Measurements from ENCODE around the gene RNF150. TPM values are rescaled to one million over a fixed set of nuclear protein-coding genes. Genes with fewer than 3 reads are reported as not detected.
"Not testable (repeated sequence)": the region's sequence is repeated elsewhere in the genome, so short reads cannot be mapped to it uniquely, and the experiment has no call there.

Gene RNF150
- total RNA-seq = under 1 TPM; 0.02 to 0.08 TPM

DNA sequence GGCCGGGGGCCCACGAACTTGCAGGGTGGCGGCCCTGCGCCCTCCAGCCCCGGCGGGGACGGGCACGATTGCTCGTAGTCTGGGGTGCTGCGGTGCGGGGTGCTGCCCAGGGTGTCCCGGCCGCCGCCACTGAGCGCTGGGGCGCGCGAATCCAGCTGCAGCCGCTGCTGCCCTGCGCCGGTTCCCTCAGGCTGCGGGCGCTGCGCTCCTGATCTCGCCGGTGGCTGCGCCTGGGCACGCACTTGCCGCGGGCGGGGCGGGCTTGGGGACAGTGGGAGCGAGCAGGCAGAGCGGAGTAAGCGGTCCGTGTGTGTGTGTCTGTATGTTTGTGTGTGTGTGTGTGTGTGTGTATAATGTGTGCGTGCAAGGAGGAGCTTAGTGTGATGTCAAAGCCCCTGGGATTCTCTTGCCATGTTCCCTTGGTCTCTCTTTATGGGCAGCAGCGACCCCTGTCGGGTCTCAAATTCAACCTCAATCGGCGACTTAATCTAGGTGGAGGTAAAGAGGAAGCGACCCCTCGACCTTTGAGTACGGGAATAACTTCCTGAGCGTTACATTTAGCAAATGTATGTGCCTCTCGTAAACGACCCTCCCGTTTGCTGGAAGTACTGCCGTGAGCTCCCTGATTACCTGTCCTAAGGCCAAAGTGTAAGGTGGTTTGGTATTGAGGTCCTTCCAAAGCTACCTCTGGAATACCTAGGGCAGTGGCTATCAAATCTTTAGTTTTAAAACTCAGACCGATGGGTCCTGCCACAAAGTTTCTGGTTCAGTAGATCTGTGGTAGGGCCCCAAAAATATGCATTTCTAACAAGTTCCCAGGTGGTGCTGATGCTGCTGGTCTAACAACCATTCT is at the start of gene RNF150:
Gene RNF150, minus strand, starts transcription at position 324 of the 853 bp plus-strand sequence.
- DNase-seq = peak; percentile 57
- peaks cover 81% of the 10 kb centered on the region for H3K27me3 Mint-ChIP-seq
- H3K9me3 Mint-ChIP-seq = no peaks in the 10 kb centered on the region
- H3K27ac Mint-ChIP-seq = no peak within 1 kb of the TSS
- H3K4me1 Mint-ChIP-seq = peaks cover 9% of the 10 kb centered on the region
- no peaks in the 10 kb centered on the region for H3K36me3 Mint-ChIP-seq
- H3K4me3 Mint-ChIP-seq = peak within 1 kb of the TSS; percentile 83

DNA sequence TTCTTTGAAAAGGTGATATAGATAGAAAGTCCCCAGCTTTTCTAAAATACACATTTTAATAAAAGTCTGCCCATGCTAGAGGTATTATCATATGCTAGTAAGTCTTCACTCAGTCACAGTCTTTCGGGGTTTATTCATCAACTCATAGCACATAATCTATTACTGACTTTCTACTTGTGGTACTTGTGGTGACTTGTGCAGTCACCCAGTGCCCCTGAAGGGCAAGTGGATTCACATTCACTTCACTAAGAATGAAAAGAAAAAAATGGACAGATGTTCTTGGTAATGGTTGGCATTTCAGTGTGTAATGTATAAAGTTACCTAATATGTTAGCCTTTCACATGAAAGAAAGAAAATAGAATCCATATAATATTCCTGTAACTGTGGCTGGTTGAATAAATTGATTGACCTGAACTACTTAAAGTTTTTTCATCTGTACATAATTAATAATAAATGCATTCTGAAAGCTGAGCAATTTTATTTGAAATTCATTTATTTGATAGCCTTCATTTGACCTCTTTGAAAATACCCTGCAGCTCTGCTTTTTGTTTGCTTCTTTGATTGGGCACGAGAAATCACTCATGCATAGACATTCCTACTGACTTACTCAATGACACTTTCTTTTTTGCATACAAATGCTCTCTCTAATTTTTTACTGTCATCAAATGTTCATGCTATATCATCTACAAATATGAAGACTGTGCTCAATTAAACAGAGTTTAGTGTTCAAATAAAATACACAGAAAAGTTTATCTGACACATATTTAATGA is 47.9 kb upstream of the RNF150 start:
- no peaks in the 10 kb centered on the region for H3K4me1 Mint-ChIP-seq
- H3K9me3 Mint-ChIP-seq = no peaks in the 10 kb centered on the region
- no peak overlapping the region for H3K4me3 Mint-ChIP-seq
- H3K27me3 Mint-ChIP-seq = peaks cover 11% of the 10 kb centered on the region
- no peak overlapping the region for H3K27ac Mint-ChIP-seq
- H3K36me3 Mint-ChIP-seq = no peaks in the 10 kb centered on the region
- DNase-seq = no peak

DNA sequence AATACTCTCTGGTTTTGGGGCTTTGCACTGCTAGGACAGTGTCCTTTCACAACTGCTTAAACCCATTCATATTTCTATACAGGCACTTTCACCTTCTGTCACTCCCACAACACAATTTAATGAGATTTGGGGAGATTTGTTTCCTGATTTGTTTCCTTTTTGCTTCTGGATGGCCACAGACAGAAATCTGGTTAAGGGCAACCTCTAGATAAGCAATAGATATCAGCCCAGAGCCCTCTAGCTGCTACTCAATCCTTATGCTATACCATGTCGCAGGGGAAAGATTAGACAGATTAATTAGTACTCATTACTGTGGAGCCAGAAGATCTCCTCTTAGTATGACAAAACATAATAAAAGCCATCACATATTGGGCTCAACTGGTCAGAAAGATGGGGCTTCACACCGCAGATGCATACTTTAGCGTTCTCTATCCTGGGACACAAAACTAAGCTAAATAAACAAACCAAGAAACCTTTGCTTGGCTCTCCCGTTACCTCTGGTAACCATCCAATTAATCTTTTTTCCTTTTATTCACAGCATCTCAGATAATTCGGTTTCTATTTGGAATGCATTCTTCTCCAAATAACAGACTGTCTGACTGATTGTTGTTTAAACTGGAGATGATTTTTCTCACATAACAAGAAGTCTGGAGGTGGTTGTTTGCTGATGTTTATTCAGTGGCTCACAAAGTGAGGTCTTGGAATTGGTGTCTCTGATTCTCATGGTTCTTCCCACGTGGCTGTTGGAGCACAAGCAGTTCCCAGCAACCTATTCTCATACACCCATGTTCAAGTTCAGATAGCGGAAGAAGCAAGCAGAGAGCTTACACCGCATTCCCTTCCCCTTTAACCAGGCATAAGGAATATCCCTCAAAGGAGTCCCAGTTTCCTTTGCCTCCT is 46.5 kb upstream of the RNF150 start:
- Mint-ChIP-seq H3K9me3 (no peaks in the 10 kb centered on the region), H3K27ac (no peak overlapping the region), H3K4me3 (no peak overlapping the region), H3K27me3 (peaks cover 11% of the 10 kb centered on the region), H3K36me3 (no peaks in the 10 kb centered on the region), H3K4me1 (no peaks in the 10 kb centered on the region)
- no peak for DNase-seq

DNA sequence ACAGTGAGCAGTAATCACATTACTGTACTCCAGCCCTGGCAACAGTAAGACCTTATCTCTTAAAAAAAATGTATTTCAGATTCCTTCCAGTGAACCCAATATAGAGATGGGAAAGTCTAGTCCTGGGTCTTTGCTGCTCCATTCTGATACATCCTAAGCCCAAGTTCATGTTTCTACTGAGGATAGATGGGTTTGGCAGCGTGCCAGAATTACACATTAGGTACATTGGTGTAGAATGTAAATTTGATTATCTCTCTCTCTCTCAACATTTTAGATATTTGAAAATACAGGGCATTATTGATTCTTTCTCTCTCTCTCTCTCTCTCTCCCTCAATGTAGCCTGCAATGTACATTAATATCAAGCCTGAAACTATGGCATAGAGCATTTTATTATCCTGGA is 43.9 kb upstream of the RNF150 start:
- H3K27ac Mint-ChIP-seq = no peak overlapping the region
- no peaks in the 10 kb centered on the region for H3K36me3 Mint-ChIP-seq
- no peak overlapping the region for H3K4me3 Mint-ChIP-seq
- DNase-seq = no peak
- H3K27me3 Mint-ChIP-seq = peaks cover 7% of the 10 kb centered on the region
- H3K9me3 Mint-ChIP-seq = no peaks in the 10 kb centered on the region
- H3K4me1 Mint-ChIP-seq = no peaks in the 10 kb centered on the region

DNA sequence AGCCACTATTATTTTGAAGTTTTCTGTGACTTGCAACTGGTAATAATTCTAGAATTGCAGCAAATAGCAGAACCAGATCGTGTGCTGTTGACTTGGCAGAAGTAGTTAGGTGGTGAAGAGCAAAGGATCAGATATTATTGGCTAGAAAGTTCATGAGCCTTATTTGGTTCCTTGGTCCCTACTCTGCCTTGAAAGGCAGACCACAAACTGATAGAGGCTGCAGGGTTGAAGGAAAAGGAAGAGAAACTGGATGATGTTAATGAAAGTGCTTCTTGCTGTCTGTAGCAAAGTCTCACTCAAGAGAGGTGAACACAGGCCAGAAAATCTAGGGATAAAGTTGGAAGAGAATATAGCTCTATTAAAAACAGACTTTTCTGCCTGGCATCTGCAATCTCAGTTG is 41.2 kb upstream of the RNF150 start:
- Mint-ChIP-seq H3K9me3 (no peaks in the 10 kb centered on the region), H3K4me3 (no peak overlapping the region), H3K4me1 (no peaks in the 10 kb centered on the region), H3K27ac (no peak overlapping the region), H3K27me3 (peaks cover 2% of the 10 kb centered on the region), H3K36me3 (no peaks in the 10 kb centered on the region)
- DNase-seq = no peak

DNA sequence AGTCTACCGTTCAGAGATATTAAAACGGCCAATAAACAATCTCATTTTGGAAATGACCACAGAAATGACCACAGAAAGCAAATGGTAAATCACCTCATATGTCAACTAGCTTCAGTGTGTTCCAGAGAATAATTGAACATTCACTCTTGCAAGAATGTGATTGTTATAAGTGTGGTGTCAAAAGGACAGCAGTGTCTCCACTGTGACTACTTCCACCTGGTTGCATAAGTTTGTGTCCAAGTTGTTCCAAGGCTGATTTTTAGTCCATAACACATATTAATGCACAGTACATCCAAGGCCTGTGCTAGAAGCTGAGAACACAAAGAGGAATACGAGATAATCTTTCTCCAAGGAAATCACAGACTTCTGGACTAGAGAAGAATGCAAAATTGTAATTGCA is 37.4 kb upstream of the RNF150 start:
- H3K27me3 Mint-ChIP-seq = peaks cover 2% of the 10 kb centered on the region
- no peak overlapping the region for H3K27ac Mint-ChIP-seq
- peaks cover 3% of the 10 kb centered on the region for H3K9me3 Mint-ChIP-seq
- no peak for DNase-seq
- H3K36me3 Mint-ChIP-seq = no peaks in the 10 kb centered on the region
- no peak overlapping the region for H3K4me3 Mint-ChIP-seq
- H3K4me1 Mint-ChIP-seq = no peaks in the 10 kb centered on the region

DNA sequence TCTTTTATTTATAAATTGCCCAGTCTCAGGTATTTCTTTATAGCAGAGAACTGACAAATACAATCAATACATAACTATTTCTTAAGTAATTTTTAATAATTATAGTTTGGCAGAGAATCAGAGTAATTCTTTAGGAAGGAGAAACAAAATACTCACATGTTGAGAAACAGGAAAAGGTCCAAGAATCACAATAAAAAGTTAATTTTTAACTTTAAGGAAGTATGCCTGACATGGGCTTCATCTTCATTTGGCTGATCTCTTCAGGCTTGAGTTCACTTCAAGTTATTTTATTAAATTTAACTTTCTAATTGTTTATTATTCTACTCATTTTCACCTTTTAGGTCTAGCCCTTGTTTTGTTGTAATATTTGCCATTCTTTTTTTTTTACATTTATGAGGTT is 36.1 kb upstream of the RNF150 start:
- Mint-ChIP-seq H3K9me3 (peaks cover 3% of the 10 kb centered on the region), H3K4me1 (no peaks in the 10 kb centered on the region), H3K27me3 (peaks cover 2% of the 10 kb centered on the region)

DNA sequence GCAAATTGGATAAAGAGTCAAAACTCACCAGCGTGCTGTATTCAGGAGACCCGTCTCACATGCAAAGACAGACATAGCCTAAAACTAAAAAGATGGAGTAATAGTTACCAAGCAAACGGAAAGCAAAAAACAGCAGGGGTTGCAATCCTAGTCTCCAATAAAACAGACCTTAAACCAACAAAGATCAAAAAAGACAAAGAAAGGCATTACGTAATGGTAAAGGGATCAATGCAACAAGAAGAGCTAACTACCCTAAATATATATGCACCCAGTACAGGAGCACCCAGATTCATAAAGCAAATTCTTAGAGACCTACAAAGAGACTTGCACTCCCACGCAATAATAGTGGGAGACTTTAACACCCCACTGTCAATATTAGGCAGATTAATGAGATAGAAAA is 31.7 kb upstream of the RNF150 start:
- H3K4me3 Mint-ChIP-seq, H3K27ac Mint-ChIP-seq, H3K9me3 Mint-ChIP-seq, H3K27me3 Mint-ChIP-seq, DNase-seq, H3K4me1 Mint-ChIP-seq, H3K36me3 Mint-ChIP-seq: not testable (repeated sequence)

More for the DNA sequence above, 36.1 kb upstream of the RNF150 start:
- H3K27ac Mint-ChIP-seq = no peak overlapping the region
- no peaks in the 10 kb centered on the region for H3K36me3 Mint-ChIP-seq
- no peak for DNase-seq
- no peak overlapping the region for H3K4me3 Mint-ChIP-seq

DNA sequence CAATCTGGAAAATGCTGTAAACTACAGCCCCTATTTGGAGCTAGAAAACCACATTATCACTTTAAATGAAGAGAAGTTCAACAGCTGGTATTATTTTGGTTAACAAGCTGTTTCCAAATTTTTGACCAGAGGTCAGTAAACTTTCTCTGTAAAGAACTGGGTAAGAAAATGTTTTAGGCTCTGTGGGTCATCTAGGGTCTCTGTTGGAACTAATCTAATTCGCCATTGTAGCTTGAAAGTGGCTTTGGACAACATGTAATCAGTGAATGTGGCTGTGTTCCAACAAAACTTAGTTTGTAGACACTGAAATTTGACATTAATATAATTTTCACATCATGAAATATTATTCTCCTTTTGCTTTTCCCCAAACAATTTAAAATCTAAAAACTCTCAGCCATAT is 25.8 kb upstream of the RNF150 start:
- no peaks in the 10 kb centered on the region for H3K36me3 Mint-ChIP-seq
- H3K9me3 Mint-ChIP-seq = no peaks in the 10 kb centered on the region
- no peaks in the 10 kb centered on the region for H3K4me1 Mint-ChIP-seq
- H3K4me3 Mint-ChIP-seq = no peak overlapping the region
- no peak overlapping the region for H3K27ac Mint-ChIP-seq
- no peak for DNase-seq
- peaks cover 13% of the 10 kb centered on the region for H3K27me3 Mint-ChIP-seq

DNA sequence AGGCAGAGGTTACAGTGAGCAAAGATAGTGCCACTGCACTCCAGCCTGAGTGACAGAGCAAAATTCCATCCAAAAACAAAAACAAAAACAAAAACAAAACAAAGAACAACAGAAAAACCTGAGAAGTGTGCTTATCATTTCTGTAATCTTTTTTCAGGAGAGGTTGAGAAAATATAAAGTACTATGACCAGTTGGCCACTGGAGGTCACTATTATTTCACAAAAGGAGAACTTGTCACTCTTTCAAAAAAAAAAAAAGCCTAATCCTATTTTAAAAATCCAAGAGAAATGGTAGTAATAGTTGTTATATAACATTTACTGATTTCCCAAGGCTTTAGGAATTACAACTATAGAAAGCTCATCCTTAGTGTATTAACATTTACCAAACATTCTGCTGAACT is 24.9 kb upstream of the RNF150 start:
- Mint-ChIP-seq H3K4me1 (no peaks in the 10 kb centered on the region), H3K36me3 (no peaks in the 10 kb centered on the region), H3K27me3 (peaks cover 14% of the 10 kb centered on the region), H3K9me3 (no peaks in the 10 kb centered on the region), H3K4me3 (no peak overlapping the region), H3K27ac (no peak overlapping the region)
- no peak for DNase-seq

DNA sequence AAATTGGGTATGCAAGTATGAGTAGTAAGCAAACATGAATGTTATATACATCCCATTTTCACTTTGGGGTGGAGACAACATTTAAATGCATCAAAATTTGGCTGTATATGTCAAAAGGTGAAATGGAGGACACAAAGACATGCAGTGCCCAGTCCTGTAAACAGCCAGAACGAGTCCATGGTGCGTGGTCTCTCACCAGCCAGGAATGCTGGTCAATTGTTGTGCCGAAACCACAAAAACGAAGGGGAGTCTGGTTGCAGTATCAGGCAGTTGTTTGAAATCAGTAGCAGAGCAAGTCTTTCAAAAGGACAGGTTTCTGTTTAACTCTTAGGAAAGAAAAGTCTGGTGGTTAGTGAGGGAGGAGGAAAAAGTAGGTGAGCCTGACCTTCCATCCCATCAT is 22.3 kb upstream of the RNF150 start:
- H3K9me3 Mint-ChIP-seq = no peaks in the 10 kb centered on the region
- DNase-seq = no peak
- H3K36me3 Mint-ChIP-seq = no peaks in the 10 kb centered on the region
- H3K27ac Mint-ChIP-seq = no peak overlapping the region
- H3K27me3 Mint-ChIP-seq = peaks cover 13% of the 10 kb centered on the region
- no peaks in the 10 kb centered on the region for H3K4me1 Mint-ChIP-seq
- no peak overlapping the region for H3K4me3 Mint-ChIP-seq

DNA sequence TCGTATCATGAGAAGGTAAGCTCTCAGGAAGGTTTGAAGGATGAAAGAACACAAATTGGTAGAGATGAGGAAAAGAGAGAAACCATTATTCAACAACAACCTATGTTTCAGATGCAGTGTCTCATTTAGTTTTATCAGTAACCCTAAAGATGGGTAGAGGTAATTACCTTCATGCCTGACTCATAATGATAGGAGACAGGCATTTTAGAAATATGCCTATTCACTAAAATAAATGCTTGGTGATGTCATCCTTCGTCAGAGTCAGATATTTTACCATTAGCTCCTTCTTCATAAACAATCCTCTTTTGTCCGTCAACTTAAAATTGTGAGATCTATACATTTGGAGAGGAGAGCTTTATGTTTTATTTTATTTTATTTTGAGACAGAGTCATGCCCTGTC is 21.5 kb upstream of the RNF150 start:
- Mint-ChIP-seq H3K9me3 (no peaks in the 10 kb centered on the region), H3K4me3 (no peak overlapping the region), H3K27ac (no peak overlapping the region), H3K4me1 (no peaks in the 10 kb centered on the region), H3K27me3 (peaks cover 12% of the 10 kb centered on the region), H3K36me3 (no peaks in the 10 kb centered on the region)
- no peak for DNase-seq

DNA sequence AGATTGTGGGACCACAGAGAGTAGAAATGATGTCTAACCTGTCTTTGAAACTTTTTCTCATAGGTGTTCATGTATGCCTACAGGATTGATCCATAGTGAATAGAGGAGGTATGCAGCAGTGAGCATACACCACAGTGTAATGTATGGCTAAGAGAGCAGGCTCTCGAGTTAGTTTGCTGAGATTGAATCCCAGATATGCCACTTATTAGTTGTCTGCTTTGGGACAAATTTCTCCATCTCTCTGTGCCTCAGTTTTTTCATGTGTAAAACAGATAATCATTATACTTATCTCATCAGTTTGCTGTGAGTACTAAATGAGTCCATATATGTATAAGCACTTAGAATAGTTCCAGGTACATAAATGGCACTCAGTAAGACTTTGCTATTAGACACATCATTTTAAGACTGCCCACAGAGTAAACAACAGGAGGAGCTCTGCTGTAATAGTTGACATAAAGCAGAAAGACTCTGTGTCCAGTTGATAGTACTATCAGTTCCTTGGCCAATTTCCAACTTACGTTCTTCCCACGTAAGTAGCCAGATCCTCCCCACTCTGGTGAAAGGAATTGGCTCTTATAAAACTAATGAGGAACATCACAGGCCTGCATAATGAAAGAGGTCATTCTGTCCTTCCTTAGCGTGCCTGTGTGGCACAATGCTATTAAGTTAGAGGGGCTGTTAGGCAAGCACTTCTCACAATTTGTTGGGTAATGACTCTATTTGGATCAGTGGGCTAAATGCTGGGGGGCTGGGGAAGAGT is 20.7 kb upstream of the RNF150 start:
- no peak overlapping the region for H3K27ac Mint-ChIP-seq

DNA sequence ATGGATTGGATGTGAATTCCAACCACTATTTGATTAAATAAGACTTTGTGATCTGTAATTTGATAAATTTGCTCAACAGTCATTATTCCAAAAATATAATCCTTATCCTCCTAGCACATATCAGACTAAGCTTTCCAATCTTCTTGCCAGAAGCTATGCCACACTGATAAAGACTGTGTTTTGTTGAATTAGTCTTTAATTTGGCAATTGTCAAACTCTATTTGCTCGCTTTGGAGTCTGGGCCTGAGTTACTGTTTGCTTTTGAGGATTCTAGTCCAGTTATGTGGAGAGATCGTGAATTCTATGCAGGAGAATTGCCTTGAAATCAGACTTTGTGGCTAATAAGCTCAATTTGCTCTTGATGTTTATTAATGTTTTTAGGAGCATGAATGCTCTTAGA is 10.9 kb upstream of the RNF150 start:
- H3K27me3 Mint-ChIP-seq = peaks cover 4% of the 10 kb centered on the region
- H3K27ac Mint-ChIP-seq = no peak overlapping the region
- DNase-seq = no peak
- H3K4me1 Mint-ChIP-seq = no peaks in the 10 kb centered on the region
- H3K36me3 Mint-ChIP-seq = no peaks in the 10 kb centered on the region
- no peaks in the 10 kb centered on the region for H3K9me3 Mint-ChIP-seq
- H3K4me3 Mint-ChIP-seq = no peak overlapping the region

More for the DNA sequence above, 20.7 kb upstream of the RNF150 start:
- Mint-ChIP-seq H3K36me3 (no peaks in the 10 kb centered on the region), H3K9me3 (no peaks in the 10 kb centered on the region), H3K27me3 (peaks cover 12% of the 10 kb centered on the region), H3K4me1 (no peaks in the 10 kb centered on the region), H3K4me3 (no peak overlapping the region)
- no peak for DNase-seq

Data from activated naive CD8-positive, alpha-beta T cell treated with anti-CD3 and anti-CD28 coated beads for 36 hours (primary cell).